Activated CD8-positive, alpha-beta memory T cell treated with anti-CD3 and anti-CD28 coated beads for 48 hours (primary cell): Measurements from ENCODE around the gene FAM151B.
"Not testable (repeated sequence)": the region's sequence is repeated elsewhere in the genome, so short reads cannot be mapped to it uniquely, and the experiment has no call there.

Experiments used
- DNase-seq, 3 experiments: peaks; one replicate each; pipeline ENCODE4 v3.0.0-alpha.2; 2020; ENCODE audit warnings: low read depth in 2 of 3, low spot score in 2 of 3

The FAM151B gene

GRCh38 chr5:80487829-80488721, at the start of gene FAM151B:
Gene FAM151B, plus strand, starts transcription at chr5:80488100. Its CDS starts 24 bp downstream, at chr5:80488124.
- DNase-seq = peak; percentile 28 to 61 (median 42)

- no peak for DNase-seq
These were observed 49.2 kb upstream of the FAM151B start for GRCh38 chr5:80438739-80439138.

- no peak for DNase-seq
These were observed 48.7 kb upstream of the FAM151B start for GRCh38 chr5:80439213-80439612.

GRCh38 chr5:80442742-80443141, 45.2 kb upstream of the FAM151B start:
- no peak for DNase-seq

GRCh38 chr5:80453366-80453765, 34.5 kb upstream of the FAM151B start:
- no peak for DNase-seq

- DNase-seq = no peak
These were observed 24.6 kb upstream of the FAM151B start for GRCh38 chr5:80463269-80463668.

- no peak for DNase-seq
These were observed 21.0 kb upstream of the FAM151B start for GRCh38 chr5:80466669-80467485.

- DNase-seq = no peak
These were observed 19.8 kb upstream of the FAM151B start for GRCh38 chr5:80468131-80468530.

- DNase-seq = not testable (repeated sequence)
These were observed 17.3 kb upstream of the FAM151B start for GRCh38 chr5:80470631-80471030.

GRCh38 chr5:80474929-80475328, 13.0 kb upstream of the FAM151B start:
- DNase-seq = no peak

GRCh38 chr5:80479713-80480112, 8.2 kb upstream of the FAM151B start:
- DNase-seq = no peak

GRCh38 chr5:80480354-80480753, 7.5 kb upstream of the FAM151B start:
- no peak for DNase-seq

GRCh38 chr5:80481019-80481893, 6.6 kb upstream of the FAM151B start:
- no peak for DNase-seq

- DNase-seq = no peak
These were observed 5.3 kb upstream of the FAM151B start for GRCh38 chr5:80482578-80482977.

- DNase-seq = no peak
These were observed 4.2 kb upstream of the FAM151B start for GRCh38 chr5:80483636-80484232.

GRCh38 chr5:80487444-80487828, 464 bp upstream of the FAM151B start:
- no peak for DNase-seq

GRCh38 chr5:80491296-80491695, 3.4 kb downstream of the FAM151B start:
- DNase-seq = no peak

- no peak for DNase-seq
These were observed 4.8 kb downstream of the FAM151B start for GRCh38 chr5:80492741-80493140.

GRCh38 chr5:80493443-80493842, 5.5 kb downstream of the FAM151B start:
- DNase-seq = not testable (repeated sequence)

GRCh38 chr5:80495891-80496290, 8.0 kb downstream of the FAM151B start:
- DNase-seq = no peak

GRCh38 chr5:80502800-80503199, 14.9 kb downstream of the FAM151B start:
- DNase-seq = no peak
